CD14-positive monocyte (primary cell): ENCODE data around the gene CCDC88A. TPM values are rescaled to one million over a fixed set of nuclear protein-coding genes. Genes with fewer than 3 reads are reported as not detected.
A peak's percentile ranks its signal among the peaks of the same experiment; 100 is the strongest.

ENCODE experiments used
- DNase-seq, 3 donors: peaks; one replicate each; pipeline ENCODE4 v3.0.0-alpha.2; 2011 to 2022
- H2AFZ ChIP-seq: 2 replicates; pipeline ENCODE4 v1.6.0; 2012; ENCODE audit warnings: mild to moderate bottlenecking, low read depth, low read length, inconsistent platforms; ENCODE audit not compliant: insufficient read depth, poor library complexity, severe bottlenecking
- H3K27ac ChIP-seq, 2 donors: 1 replicate in 1 of 2; 2 replicates in 1 of 2; pipeline ENCODE4 v1.5.1; 2012 to 2013; ENCODE audit warnings: low read length in 2 of 2, control low read depth in 1 of 2, inconsistent platforms in 1 of 2, low read depth in 1 of 2, mild to moderate bottlenecking in 1 of 2
- H3K27me3 ChIP-seq, 2 donors: one replicate each; pipeline versions ENCODE4 v1.6.0 to v1.6.1; 2011 to 2013; ENCODE audit warnings: low read length in 2 of 2; ENCODE audit not compliant: control insufficient read depth in 2 of 2, insufficient read depth in 2 of 2
- H3K36me3 ChIP-seq, 2 donors: replicated peaks in 1 of 2; 1 replicate in 1 of 2; 2 replicates in 1 of 2; pipeline versions ENCODE4 v1.5.1 to v1.6.1; 2012 to 2013; ENCODE audit warnings: low read length in 2 of 2, control low read depth in 1 of 2, inconsistent platforms in 1 of 2, mild to moderate bottlenecking in 1 of 2; ENCODE audit not compliant: insufficient read depth in 2 of 2, control insufficient read depth in 1 of 2
- H3K4me1 ChIP-seq, 2 donors: 1 replicate in 1 of 2; 2 replicates in 1 of 2; pipeline versions ENCODE4 v1.5.1 to v1.6.1; 2012 to 2013; ENCODE audit warnings: low read length in 2 of 2, control low read depth in 1 of 2, inconsistent platforms in 1 of 2, mild to moderate bottlenecking in 1 of 2, moderate library complexity in 1 of 2; ENCODE audit not compliant: insufficient read depth in 2 of 2, control insufficient read depth in 1 of 2
- H3K4me2 ChIP-seq: replicated peaks from 2 replicates; pipeline ENCODE3; 2012; ENCODE audit warnings: low read length, moderate library complexity, mild to moderate bottlenecking; ENCODE audit not compliant: poor library complexity, severe bottlenecking; ENCODE audit errors: extremely low read depth
- H3K4me3 ChIP-seq, 3 experiments: fragments of 200-600 bp in 1 of 3; sonication (generic) in 1 of 3; replicated peaks in 1 of 3; 1 replicate in 2 of 3; 2 replicates in 1 of 3; pipeline ENCODE4 v1.5.1; 2011 to 2013; ENCODE audit warnings: low read length in 3 of 3, mild to moderate bottlenecking in 3 of 3, control low read depth in 2 of 3, low read depth in 2 of 3, inconsistent platforms in 1 of 3, moderate library complexity in 1 of 3
- H3K79me2 ChIP-seq: 2 replicates; pipeline ENCODE4 v1.6.0; 2012; ENCODE audit warnings: mild to moderate bottlenecking, control low read depth, inconsistent platforms, low read length, moderate library complexity; ENCODE audit not compliant: insufficient read depth
- H3K9ac ChIP-seq: 2 replicates; pipeline ENCODE4 v1.6.0; 2017; ENCODE audit warnings: low read length, mild to moderate bottlenecking; ENCODE audit not compliant: insufficient read depth, poor library complexity, severe bottlenecking
- H3K9me3 ChIP-seq, 2 donors: replicated peaks in 1 of 2; 1 replicate in 1 of 2; 2 replicates in 1 of 2; pipeline versions ENCODE4 v1.5.1 to v1.6.1; 2012 to 2013; ENCODE audit warnings: low read length in 2 of 2, control low read depth in 1 of 2; ENCODE audit not compliant: control insufficient read depth in 1 of 2, insufficient read depth in 1 of 2
- H4K20me1 ChIP-seq: 2 replicates; pipeline ENCODE4 v1.6.0; 2012; ENCODE audit warnings: mild to moderate bottlenecking, low read length, control low read depth, moderate library complexity; ENCODE audit not compliant: insufficient read depth
- H3K27ac Mint-ChIP-seq, 7 donors: one replicate each; pipeline ENCODE4 v1.8.0; 2020; ENCODE audit warnings: mild to moderate bottlenecking in 7 of 7, mixed read lengths in 7 of 7, moderate library complexity in 6 of 7, inconsistent platforms in 2 of 7
- H3K27me3 Mint-ChIP-seq, 3 donors: one replicate each; pipeline ENCODE4 v1.8.0; 2021 to 2022; ENCODE audit warnings: low read depth in 3 of 3, mild to moderate bottlenecking in 3 of 3, mixed read lengths in 3 of 3, moderate library complexity in 3 of 3, inconsistent platforms in 1 of 3
- H3K36me3 Mint-ChIP-seq, 2 donors: one replicate each; pipeline ENCODE4 v1.8.0; 2020; ENCODE audit warnings: mixed read lengths in 2 of 2, inconsistent platforms in 1 of 2, mild to moderate bottlenecking in 1 of 2
- H3K4me1 Mint-ChIP-seq: one replicate; pipeline ENCODE4 v1.8.0; 2020; ENCODE audit warnings: mild to moderate bottlenecking, mixed read lengths
- H3K4me3 Mint-ChIP-seq, 2 donors: one replicate each; pipeline ENCODE4 v1.8.0; 2020; ENCODE audit warnings: mild to moderate bottlenecking in 2 of 2, mixed read lengths in 2 of 2, moderate library complexity in 1 of 2
- H3K9me3 Mint-ChIP-seq, 7 donors: one replicate each; pipeline ENCODE4 v1.8.0; 2020 to 2022; ENCODE audit warnings: mixed read lengths in 7 of 7, mild to moderate bottlenecking in 6 of 7, moderate library complexity in 6 of 7, inconsistent platforms in 2 of 7
- WGBS: methylation state at CpG from one replicate; pipeline ENCODE4 v1.1.5; 2013; ENCODE audit warnings: missing lambda C conversion rate; ENCODE audit not compliant: insufficient coverage; 5-methylcytosine and 5-hydroxymethylcytosine counted together
- intact Hi-C, 2 donors: fragments of 100-400 bp; cut with micrococcal nuclease; formaldehyde crosslinking; loops; one replicate each; pipeline versions ENCODE4 v1.15.0 to v1.15.1; 2023
- polyA minus RNA-seq: library from RNA; depleted of rRNA, polyadenylated mRNA; stranded (reverse); fragments of >200 nt; gene quantifications from 2 replicates; pipeline ENCODE4 v1.2.3, GENCODE V29; 2012
- polyA plus RNA-seq, 3 donors: library from polyadenylated mRNA; depleted of rRNA in 1 of 3; unstranded in 2 of 3; stranded (reverse) in 1 of 3; fragments of 300-500 nt in 2 of 3; fragments of >200 nt in 1 of 3; fragmentation: Illumina TruSeq in 2 of 3; gene quantifications; 1 replicate in 2 of 3; 2 replicates in 1 of 3; pipeline ENCODE4 v1.2.3, GENCODE V29; 2012 to 2021
- total RNA-seq, 12 experiments: library from RNA in 1 of 12; stranded (reverse) in 1 of 12; fragments of 120-200 nt in 1 of 12; gene quantifications; one replicate each; pipeline ENCODE4 v1.2.4 and lab custom pipeline; 2013 to 2026; ENCODE audit warnings: mixed read lengths in 6 of 12, inconsistent platforms in 1 of 12
- TF ChIP-seq, protein P1 (sequence below): fragments of 200-600 bp; IDR thresholded peaks from one replicate; pipeline ENCODE4 v1.8.0; 2022; ENCODE audit warnings: antibody characterized with exemption, mild to moderate bottlenecking

Gene CCDC88A, protein sequence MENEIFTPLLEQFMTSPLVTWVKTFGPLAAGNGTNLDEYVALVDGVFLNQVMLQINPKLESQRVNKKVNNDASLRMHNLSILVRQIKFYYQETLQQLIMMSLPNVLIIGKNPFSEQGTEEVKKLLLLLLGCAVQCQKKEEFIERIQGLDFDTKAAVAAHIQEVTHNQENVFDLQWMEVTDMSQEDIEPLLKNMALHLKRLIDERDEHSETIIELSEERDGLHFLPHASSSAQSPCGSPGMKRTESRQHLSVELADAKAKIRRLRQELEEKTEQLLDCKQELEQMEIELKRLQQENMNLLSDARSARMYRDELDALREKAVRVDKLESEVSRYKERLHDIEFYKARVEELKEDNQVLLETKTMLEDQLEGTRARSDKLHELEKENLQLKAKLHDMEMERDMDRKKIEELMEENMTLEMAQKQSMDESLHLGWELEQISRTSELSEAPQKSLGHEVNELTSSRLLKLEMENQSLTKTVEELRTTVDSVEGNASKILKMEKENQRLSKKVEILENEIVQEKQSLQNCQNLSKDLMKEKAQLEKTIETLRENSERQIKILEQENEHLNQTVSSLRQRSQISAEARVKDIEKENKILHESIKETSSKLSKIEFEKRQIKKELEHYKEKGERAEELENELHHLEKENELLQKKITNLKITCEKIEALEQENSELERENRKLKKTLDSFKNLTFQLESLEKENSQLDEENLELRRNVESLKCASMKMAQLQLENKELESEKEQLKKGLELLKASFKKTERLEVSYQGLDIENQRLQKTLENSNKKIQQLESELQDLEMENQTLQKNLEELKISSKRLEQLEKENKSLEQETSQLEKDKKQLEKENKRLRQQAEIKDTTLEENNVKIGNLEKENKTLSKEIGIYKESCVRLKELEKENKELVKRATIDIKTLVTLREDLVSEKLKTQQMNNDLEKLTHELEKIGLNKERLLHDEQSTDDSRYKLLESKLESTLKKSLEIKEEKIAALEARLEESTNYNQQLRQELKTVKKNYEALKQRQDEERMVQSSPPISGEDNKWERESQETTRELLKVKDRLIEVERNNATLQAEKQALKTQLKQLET (N-terminal part only)
- total RNA-seq (2013), result 118 TPM
- 10 to 100 TPM in 2 of 3 donors, 1 to 10 TPM in 1; 9.9 to 57.1 (median 17.9) TPM for polyA plus RNA-seq
- polyA minus RNA-seq, result 48.6 and 62.6 TPM in 2 replicates
- 146 to 371 (median 323) reads per million in 11 experiments for total RNA-seq (lab: John Stamatoyannopoulos, UW)

DNA sequence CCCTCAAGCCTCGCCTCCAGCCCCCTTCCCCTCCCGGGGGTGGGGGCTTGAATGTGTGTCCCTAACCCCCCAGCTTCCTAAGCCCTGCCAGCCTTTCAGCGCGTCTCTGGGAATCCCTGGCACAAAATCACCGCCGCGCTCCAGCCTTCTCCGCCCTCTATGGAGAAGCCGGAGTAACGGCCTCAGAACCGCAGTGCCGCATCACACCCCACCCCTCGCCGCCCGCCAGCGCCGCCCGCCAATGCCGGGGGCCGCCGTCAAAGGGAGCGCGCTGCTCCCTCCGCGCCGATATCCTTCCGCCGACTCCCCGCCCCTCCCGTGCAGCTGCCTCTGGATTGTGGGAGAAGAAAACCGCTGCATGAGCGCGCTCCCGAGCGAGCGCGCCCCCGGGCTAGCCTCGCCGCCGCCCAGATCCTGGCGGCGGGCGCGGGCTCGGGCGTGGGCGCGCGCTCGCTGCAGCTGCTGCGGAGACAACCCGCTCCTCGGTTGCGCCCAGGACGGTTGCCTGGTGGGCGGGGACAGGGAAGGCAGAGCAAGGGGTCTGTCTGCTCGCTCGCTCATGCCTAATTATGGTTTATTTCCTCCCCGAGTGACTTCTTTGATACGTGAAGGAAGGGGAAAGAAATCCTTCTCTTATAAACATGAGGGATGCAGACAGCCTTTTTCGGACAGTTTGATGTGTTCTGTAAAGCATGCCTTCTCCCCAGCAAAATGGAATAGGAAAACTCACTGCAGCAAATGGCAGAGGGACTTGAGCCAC is at the start of gene CCDC88A:
CCDC88A (minus strand) TSS at position 178 of the 760 bp plus-strand sequence. CDS start 777 bp downstream, outside the sequence.
- H3K27ac Mint-ChIP-seq, result peak within 1 kb of the TSS; percentile 93 to 99 (median 98)
- H3K4me3 ChIP-seq, result peak within 1 kb of the TSS; percentile 91 to 99 (median 98)
- H3K9me3 ChIP-seq, result no peaks in the 10 kb centered on the region
- H3K9me3 Mint-ChIP-seq, result no peaks in the 10 kb centered on the region
- peaks cover 64% of the 10 kb centered on the region for H3K79me2 ChIP-seq
- H3K27me3 Mint-ChIP-seq, result no peaks in the 10 kb centered on the region
- peaks cover 73% of the 10 kb centered on the region for H3K4me1 Mint-ChIP-seq
- H2AFZ ChIP-seq, result peak within 1 kb of the TSS; percentile 91
- no peaks in the 10 kb centered on the region for H3K36me3 ChIP-seq
- peaks cover 8 to 13% of the 10 kb centered on the region in 2 donors for H3K36me3 Mint-ChIP-seq
- peak within 1 kb of the TSS; percentile 99 to 100 for H3K4me3 Mint-ChIP-seq
- WGBS, result 0% methylated on average over 54 of the region's 62 CpGs
- intact Hi-C loops, result loop anchor here (5.0 to 10.0 kb wide), 4 partner anchors 55 to 195 kb away; partner anchors contain the start of genes CFAP36 (in 1 of the 2) and PPP4R3B (in 1 of the 2)
- TF ChIP-seq, protein P1, sequence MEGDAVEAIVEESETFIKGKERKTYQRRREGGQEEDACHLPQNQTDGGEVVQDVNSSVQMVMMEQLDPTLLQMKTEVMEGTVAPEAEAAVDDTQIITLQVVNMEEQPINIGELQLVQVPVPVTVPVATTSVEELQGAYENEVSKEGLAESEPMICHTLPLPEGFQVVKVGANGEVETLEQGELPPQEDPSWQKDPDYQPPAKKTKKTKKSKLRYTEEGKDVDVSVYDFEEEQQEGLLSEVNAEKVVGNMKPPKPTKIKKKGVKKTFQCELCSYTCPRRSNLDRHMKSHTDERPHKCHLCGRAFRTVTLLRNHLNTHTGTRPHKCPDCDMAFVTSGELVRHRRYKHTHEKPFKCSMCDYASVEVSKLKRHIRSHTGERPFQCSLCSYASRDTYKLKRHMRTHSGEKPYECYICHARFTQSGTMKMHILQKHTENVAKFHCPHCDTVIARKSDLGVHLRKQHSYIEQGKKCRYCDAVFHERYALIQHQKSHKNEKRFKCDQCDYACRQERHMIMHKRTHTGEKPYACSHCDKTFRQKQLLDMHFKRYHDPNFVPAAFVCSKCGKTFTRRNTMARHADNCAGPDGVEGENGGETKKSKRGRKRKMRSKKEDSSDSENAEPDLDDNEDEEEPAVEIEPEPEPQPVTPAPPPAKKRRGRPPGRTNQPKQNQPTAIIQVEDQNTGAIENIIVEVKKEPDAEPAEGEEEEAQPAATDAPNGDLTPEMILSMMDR, result no peak
- no peaks in the 10 kb centered on the region for H3K27me3 ChIP-seq
- peak within 1 kb of the TSS; percentile 82 to 94 for H3K27ac ChIP-seq
- no peaks in the 10 kb centered on the region for H4K20me1 ChIP-seq
- H3K4me2 ChIP-seq, result peak within 1 kb of the TSS; percentile 83
- peaks cover 44 to 81% of the 10 kb centered on the region in 2 donors for H3K4me1 ChIP-seq
- peak within 1 kb of the TSS; percentile 89 for H3K9ac ChIP-seq
- DNase-seq, result peak; percentile 88 to 97 (median 96)
